Superior temporal gyrus (tissue), 1 donor: Measurements from ENCODE around the gene VWA8.

Experiments
- DNase-seq: peaks from one replicate; pipeline ENCODE4 v3.0.0-alpha.2; 2016; ENCODE audit errors: extremely low spot score

The VWA8 gene

DNA sequence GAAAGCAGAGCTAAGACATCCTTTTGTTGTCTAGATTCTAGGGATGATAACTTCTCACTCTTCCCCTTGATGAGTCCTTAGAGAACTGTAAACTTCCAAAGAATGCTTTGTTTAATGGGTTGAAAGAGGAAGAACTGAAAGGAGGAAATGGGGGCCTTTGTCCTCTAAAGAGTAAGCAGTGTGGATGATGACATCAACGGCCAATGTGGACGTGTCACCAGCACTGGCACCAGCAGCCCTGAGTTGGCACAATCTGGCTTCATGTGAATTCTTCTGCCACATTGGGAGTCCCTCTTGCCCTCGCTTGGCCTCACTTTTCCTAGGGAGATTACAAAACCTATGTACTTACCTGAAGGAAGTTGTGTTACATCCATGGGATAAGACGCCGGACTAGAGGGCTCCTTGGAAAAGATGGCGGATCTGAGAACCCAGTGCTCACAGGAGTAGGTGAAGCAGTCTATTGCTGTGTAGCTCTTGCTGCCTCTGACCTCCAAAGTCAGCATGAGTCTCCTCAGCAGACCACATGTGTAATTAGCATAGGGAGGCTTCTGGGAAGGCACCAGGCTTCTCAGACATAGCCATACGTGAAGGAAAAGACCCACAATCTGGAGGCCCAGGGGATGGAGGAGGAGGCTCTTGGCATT is 440.8 kb downstream of the VWA8 start:
- DNase-seq = no peak
